K562 (cell line): ENCODE measurements around the gene TBX1. TPM values are rescaled to one million over a fixed set of nuclear protein-coding genes. Genes with fewer than 3 reads are reported as not detected.

Source experiments
- ARID2 ChIP-seq: fragments of 450-650 bp; IDR thresholded peaks from 2 replicates; pipeline ENCODE4 v1.6.1; 2017; ENCODE audit warnings: antibody characterized with exemption, mild to moderate bottlenecking
- BRF2 ChIP-seq: IDR thresholded peaks from 3 replicates; pipeline ENCODE4 v1.6.1; 2011; ENCODE audit warnings: borderline replicate concordance, mild to moderate bottlenecking; ENCODE audit not compliant: insufficient read length, insufficient read depth
- CBX1 ChIP-seq: sonication (generic); IDR thresholded peaks from 2 replicates; pipeline ENCODE4 v1.6.1; 2016; ENCODE audit warnings: antibody characterized with exemption, low read depth, mild to moderate bottlenecking
- CC2D1A ChIP-seq: fragments of 450-650 bp; IDR thresholded peaks from 2 replicates; pipeline ENCODE4 v1.6.1; 2017; ENCODE audit warnings: mild to moderate bottlenecking
- CTCFL ChIP-seq: IDR thresholded peaks from 2 replicates; pipeline ENCODE4 v1.6.1; 2011; ENCODE audit warnings: borderline replicate concordance, low read depth, mild to moderate bottlenecking, moderate library complexity, low read length; ENCODE audit not compliant: insufficient read depth, poor library complexity, severe bottlenecking
- E2F1 ChIP-seq: sonication (generic); formaldehyde crosslinking; IDR thresholded peaks from 2 replicates; pipeline ENCODE4 v1.8.1; 2023; ENCODE audit warnings: mild to moderate bottlenecking, missing genetic modification reagents, moderate library complexity
- FOXO4 ChIP-seq: fragments of 450-650 bp; formaldehyde crosslinking; IDR thresholded peaks from 2 replicates; pipeline ENCODE4 v1.4.0; 2020; ENCODE audit warnings: mild to moderate bottlenecking, moderate library complexity
- HDAC1 ChIP-seq, 2 experiments: fragments of 450-650 bp; IDR thresholded peaks; 2 replicates each; pipeline ENCODE4 v1.6.1; 2016 to 2017; ENCODE audit warnings: inconsistent platforms in 1 of 2, mild to moderate bottlenecking in 1 of 2, moderate library complexity in 1 of 2
- JUND ChIP-seq, 2 experiments: IDR thresholded peaks; 2 replicates in 1 of 2; 3 replicates in 1 of 2; pipeline ENCODE4 v1.6.1; 2011; ENCODE audit warnings: borderline replicate concordance in 2 of 2, low read depth in 2 of 2, low read length in 2 of 2, improper control_type of control experiment in 1 of 2, missing biosample characterization in 1 of 2, missing genetic modification characterization in 1 of 2, missing genetic modification reagents in 1 of 2
- L3MBTL2 ChIP-seq: fragments of 450-650 bp; IDR thresholded peaks from 2 replicates; pipeline ENCODE4 v1.6.1; 2016; ENCODE audit warnings: mild to moderate bottlenecking, moderate library complexity
- MBD2 ChIP-seq: sonication (generic); IDR thresholded peaks from 2 replicates; pipeline ENCODE4 v1.6.1; 2016; ENCODE audit warnings: low read depth, borderline replicate concordance
- MED1 ChIP-seq: sonication (generic); formaldehyde crosslinking; IDR thresholded peaks from 2 replicates; pipeline ENCODE4 v1.8.1; 2023; ENCODE audit warnings: missing genetic modification reagents, borderline replicate concordance
- MIER1 ChIP-seq: fragments of 450-650 bp; IDR thresholded peaks from 2 replicates; pipeline ENCODE4 v1.6.1; 2016; ENCODE audit warnings: antibody characterized with exemption, mild to moderate bottlenecking, low read depth
- MTA3 ChIP-seq: fragments of 450-650 bp; formaldehyde crosslinking; IDR thresholded peaks from 2 replicates; pipeline ENCODE4 v1.6.1; 2017; ENCODE audit warnings: mild to moderate bottlenecking, borderline replicate concordance
- NCOA6 ChIP-seq: fragments of 450-650 bp; IDR thresholded peaks from 2 replicates; pipeline ENCODE4 v1.6.1; 2017; ENCODE audit warnings: mild to moderate bottlenecking
- PRMT5 ChIP-seq: sonication (generic); formaldehyde crosslinking; IDR thresholded peaks from 2 replicates; pipeline ENCODE4 v1.5.0; 2020; ENCODE audit warnings: missing genetic modification reagents
- SREBF1 ChIP-seq: fragments of 150-350 bp; IDR thresholded peaks from 2 replicates; pipeline ENCODE4 v1.6.1; 2014; ENCODE audit warnings: antibody characterized with exemption, low read depth, low read length, borderline replicate concordance
- STAT5A ChIP-seq: IDR thresholded peaks from 2 replicates; pipeline ENCODE4 v1.6.1; 2012; ENCODE audit warnings: low read length, inconsistent platforms, borderline replicate concordance
- TBP ChIP-seq: optimal IDR thresholded peaks from 2 replicates; pipeline ENCODE3; 2011; ENCODE audit warnings: low read depth, low read length, improper control_type of control experiment
- ZNF764 ChIP-seq: fragments of 250-450 bp; sonication (Bioruptor Pico); IDR thresholded peaks from 2 replicates; pipeline ENCODE4 v1.4.0; 2020; ENCODE audit warnings: low read depth, mild to moderate bottlenecking, moderate library complexity
- polyA plus RNA-seq, 8 experiments: library from polyadenylated mRNA; depleted of rRNA in 4 of 8; stranded (reverse) in 5 of 8; unstranded in 3 of 8; fragments of >200 nt; fragmentation: Nextera tagmentation in 2 of 8; fragmentation: Illumina TruSeq in 1 of 8; extraction: Ambion mirVana in 2 of 8; extraction: Trizol in 1 of 8; gene quantifications; 2 replicates each; pipeline versions ENCODE4 v1.2.1 to v1.2.3, GENCODE V29; 2011 to 2014; ENCODE audit warnings: inconsistent platforms in 1 of 8, missing spikeins in 1 of 8
- total RNA-seq, 7 experiments: library from RNA; depleted of rRNA in 6 of 7; stranded (reverse); fragments of >200 nt in 6 of 7; fragmentation: Illumina TruSeq in 2 of 7; extraction: Trizol in 2 of 7; gene quantifications; 2 replicates each; pipeline versions ENCODE4 v1.2.1 to v1.2.3, GENCODE V29; 2011 to 2021; ENCODE audit warnings: low replicate concordance in 1 of 7

Gene TBX1
- total and polyA plus RNA-seq, 9 of the 15 experiments (the other 6 are each of a cell fraction or from before 2014, with no cell fraction given): 0.07 to 35.0 (median 3.9) TPM

GRCh38 chr22:19756288-19757128, 4.1 kb upstream of the TBX1 start (continued):
- TF ChIP-seq JUND (IDR thresholded peaks at IDR 0.05; ENCODE audit: borderline replicate concordance, low read depth, low read length) (peak; percentile 72), JUND (tag; IDR thresholded peaks at IDR 0.05; ENCODE audit: borderline replicate concordance, low read depth, low read length) (peak; percentile 53; the same call in 1 of the 3 replicates), STAT5A (no peak), CBX1 (peak; percentile 94), HDAC1 (IDR thresholded peaks at IDR 0.05) (peak in 1 of 2 experiments; percentile 91; a peak in 2 of 4 replicates), L3MBTL2 (peak; percentile 89), ARID2 (peak; percentile 98), PRMT5 (CRISPR knock-in tag) (peak; percentile 42; the same call in 1 of the 2 replicates), NCOA6 (no peak), MTA3 (peak; percentile 92), CTCFL (peak; percentile 81), MBD2 (peak; percentile 11; the same call in 1 of the 2 replicates), FOXO4 (peak; percentile 79; the same call in 1 of the 2 replicates), SREBF1 (peak; percentile 76), TBP (peak; percentile 5), MIER1 (0 out of 2 replicates have a peak, but pooled peaks have one; percentile 14), BRF2 (no peak), E2F1 (CRISPR knock-in tag) (peak; percentile 90), CC2D1A (peak; percentile 57; the same call in 1 of the 2 replicates), ZNF764 (peak; percentile 78), MED1 (no peak)
